NCI-H1436 (cell line): ENCODE measurements around the gene KLC3.
"Not testable (repeated sequence)": the region's sequence is repeated elsewhere in the genome, so short reads cannot be mapped to it uniquely, and the experiment has no call there.

Source experiments
- DNase-seq: peaks from one replicate; lab custom pipeline; 2025; lab: John Stamatoyannopoulos, UW

The KLC3 gene

DNA sequence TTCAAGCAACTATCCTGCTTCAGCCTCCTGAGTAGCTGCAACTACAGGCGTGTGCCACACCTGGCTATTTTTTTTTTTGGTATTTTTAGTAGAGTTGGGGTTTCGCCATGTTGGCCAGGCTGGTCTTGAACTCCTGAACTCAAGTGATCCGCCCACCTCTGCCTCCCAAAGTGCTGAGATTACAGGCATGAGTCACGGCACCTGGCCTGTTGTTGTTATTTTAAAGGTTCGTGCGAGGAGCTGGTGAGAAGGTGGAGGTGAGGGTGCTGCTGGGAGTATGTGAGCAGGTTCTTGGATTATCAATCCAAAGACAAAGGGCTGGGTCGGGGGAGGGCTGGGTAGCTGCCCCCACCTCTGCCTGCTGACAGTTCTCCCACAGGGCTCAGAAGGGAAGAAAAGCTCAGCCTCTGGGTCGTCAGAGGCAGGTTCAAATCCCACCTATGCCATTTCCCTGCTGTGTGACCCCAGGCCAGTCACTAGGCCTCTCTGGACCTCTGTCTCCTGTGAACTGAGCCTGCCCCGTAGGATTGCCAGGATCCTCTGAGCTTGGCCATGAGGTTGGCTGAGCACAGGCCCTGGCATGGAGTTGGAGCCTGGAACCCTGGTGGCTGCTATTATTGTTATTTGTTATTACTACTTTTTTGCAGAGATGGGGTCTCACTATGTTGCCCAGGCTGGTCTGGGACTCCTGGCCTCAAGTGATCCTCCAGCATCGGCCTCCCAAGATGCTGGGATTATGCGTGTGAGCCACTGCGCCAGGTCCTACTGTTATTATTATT is 19.4 kb upstream of the KLC3 start:
- no peak for DNase-seq

- no peak for DNase-seq
Measured at GRCh38 chr19:45321848-45322247, 18.7 kb upstream of the KLC3 start.

GRCh38 chr19:45322311-45322710 is 18.2 kb upstream of the KLC3 start:
- DNase-seq = peak; percentile 37

GRCh38 chr19:45322744-45323281 is 17.7 kb upstream of the KLC3 start, which contains the start of gene CKM:
TSS of gene CKM (minus strand) at chr19:45322875. CDS start at chr19:45319713, 3,162 bp downstream.
- no peak for DNase-seq

DNA sequence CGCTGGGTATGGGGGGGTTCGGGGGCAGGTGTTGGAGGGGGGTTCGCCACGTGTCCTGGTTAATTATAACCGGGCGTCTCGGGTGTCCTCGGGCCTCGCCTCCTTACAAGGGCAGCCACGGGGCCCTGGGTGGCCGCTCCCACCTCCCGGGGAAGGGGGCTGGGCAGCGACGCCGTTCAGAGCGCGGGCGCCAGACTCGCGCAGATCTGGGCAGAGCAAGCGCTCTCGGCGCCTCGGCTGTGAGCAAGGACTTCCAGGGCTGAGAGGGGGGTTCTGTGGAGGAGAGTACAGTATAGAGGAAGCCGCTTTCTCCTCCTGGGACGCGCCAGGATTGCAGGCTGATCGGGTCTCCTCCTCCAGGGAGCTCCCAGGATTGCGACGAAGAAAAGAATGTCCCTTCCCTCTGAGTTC is 16.9 kb upstream of the KLC3 start:
- DNase-seq = peak; percentile 33

DNA sequence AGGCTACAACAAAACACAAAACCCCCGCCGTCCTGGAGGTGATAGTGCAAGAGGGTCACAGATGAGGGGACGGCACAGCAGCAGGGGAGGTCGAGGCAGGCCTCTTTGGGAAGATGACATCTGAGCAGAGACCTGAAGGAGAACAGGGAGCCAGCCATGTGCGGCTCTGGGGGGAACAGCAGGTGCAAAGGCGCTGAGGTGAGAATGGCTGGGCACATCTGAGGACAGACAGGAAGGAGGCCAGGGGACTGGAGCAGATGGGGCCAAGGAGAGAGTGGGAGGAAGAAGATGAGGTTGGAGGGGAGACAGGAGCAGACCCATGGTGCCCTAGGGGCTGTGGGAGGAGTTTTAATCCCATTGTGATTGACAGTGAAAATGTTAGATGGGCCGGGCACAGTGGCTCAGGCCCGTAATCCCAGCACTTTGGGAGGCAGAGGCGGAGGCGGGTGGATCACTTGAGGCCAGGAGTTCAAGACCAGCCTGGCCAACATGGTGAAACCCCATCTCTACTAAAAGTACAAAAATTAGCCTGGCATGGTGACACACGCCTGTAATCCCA is 16.1 kb upstream of the KLC3 start:
- DNase-seq = no peak

GRCh38 chr19:45327404-45328143 is 13.0 kb upstream of the KLC3 start:
- no peak for DNase-seq

DNA sequence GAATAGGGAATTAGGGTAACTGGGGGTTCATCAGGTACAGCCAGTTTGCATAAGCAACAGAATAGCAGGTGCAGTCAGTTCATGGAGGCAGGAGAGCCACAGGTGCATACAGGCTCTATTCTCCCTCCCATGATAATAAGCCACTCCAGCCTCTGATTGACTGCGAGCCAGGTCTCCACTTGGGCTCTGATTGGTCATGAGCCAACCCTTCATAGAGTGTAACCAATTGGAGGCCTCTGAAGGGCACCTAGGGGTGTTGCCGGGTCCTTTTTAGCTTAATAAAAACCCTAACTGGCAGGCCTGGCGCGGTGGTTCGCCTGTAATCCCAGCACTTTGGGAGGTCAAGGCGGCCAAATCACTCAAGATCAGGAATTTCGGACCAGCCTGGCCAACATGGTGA is 9.1 kb upstream of the KLC3 start:
- peak; percentile 72 for DNase-seq

GRCh38 chr19:45333609-45334303 is 6.8 kb upstream of the KLC3 start:
- DNase-seq = no peak

- not testable (repeated sequence) for DNase-seq
Measured at GRCh38 chr19:45334881-45335280, 5.7 kb upstream of the KLC3 start.

- DNase-seq = no peak
Measured at GRCh38 chr19:45336696-45337251, 3.8 kb upstream of the KLC3 start.

DNA sequence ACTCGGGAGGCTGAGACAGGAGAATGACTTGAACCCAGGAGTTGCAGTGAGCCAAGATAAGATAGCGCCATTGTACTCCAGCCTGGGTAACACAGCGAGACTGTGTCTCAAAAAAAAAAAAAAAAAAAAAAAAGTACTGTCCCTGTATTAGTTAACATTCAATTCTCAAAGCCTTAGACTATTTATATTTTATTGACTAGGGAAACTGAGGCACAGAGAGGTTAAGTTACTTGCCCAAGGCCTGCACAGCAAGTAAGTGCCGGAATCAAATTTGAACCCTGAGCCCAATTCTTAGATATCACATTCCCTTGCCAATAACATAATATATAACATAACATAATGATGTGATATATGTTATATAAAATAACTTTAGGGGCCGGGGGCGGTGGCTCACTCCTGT is 921 bp upstream of the KLC3 start:
- no peak for DNase-seq

DNA sequence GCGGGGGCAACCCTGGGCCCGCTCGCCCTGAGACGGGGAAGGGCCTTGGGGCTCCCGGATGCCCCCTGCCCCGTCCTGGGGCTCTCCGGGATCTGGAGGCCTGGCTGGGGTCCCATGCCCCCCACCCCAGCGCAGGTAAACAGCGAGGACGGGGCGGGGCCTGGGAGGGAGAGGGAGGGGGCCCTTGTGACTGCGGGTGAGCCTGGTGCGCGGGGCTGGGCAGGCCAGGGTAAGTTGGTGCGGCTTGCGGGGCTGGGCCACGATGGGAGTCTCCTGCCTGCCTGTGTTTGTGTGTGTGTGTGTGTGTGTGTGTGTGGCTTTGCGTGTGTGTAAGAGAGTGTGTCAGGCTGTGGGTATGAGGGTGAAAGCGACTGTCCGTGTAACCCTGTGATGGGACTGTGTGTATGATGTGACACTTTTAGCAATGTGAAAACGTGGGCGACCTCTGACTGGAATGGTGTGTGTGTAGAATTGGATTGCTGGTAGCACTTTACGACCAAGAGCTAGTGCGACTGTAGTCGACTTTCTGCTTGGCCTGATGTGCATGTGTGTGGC is 426 bp downstream of the KLC3 start:
- DNase-seq = no peak

- no peak for DNase-seq
Measured at GRCh38 chr19:45342911-45343310, 2.4 kb downstream of the KLC3 start.

DNA sequence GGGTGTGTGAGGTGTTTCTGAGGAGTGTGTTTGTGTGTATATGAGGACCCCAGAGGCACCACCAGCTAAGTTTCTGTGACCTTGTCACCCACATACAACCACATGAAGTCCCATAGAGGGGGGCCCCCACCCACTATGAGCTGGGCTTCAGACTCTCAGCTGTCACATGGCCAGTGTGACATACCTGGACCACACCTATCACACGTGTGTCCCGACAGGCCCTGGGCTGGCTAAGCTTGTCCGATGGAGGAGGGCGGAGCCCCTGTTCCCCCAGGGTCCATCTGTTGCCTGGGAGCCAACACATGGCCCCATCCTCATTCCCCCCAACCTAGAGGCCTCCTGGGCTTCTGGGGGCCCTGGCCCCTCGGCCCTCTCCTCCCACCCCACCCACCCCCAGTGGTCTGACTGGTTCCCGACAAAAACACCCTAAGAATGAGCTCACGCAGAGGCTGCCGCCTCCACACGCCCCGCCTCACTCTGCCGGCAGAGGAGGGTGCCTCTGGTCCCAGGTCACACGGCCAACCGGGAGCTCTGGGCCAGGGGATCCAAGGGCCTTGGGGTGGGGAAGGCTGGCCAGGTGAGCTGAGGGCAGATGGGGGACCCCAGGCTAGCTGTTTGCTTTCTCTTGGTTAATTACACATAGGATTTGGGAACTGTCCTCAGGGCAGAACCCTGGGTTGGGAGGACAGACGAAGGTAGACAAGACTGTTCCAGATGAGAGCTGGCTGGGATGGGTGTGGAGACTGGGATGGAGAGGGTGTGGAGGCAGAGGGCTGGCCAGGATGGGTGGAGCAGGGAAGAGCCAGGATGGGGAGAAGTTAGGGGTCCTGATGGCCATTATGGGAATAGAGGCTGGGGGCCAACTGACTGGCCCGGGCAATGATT is 4.3 kb downstream of the KLC3 start:
- no peak for DNase-seq

DNA sequence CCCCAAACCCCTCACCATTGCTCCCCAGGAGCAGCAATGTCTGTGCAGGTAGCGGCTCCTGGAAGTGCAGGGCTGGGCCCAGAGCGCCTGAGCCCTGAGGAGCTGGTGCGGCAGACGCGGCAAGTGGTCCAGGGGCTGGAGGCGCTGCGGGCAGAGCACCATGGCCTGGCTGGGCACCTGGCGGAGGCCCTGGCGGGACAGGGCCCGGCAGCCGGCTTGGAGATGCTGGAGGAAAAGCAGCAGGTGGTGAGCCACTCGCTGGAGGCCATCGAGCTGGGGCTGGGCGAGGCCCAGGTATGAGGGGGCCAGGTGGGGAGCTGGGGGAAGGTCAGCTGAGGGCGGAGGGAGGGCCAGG is 4.9 kb downstream of the KLC3 start:
- DNase-seq = no peak

DNA sequence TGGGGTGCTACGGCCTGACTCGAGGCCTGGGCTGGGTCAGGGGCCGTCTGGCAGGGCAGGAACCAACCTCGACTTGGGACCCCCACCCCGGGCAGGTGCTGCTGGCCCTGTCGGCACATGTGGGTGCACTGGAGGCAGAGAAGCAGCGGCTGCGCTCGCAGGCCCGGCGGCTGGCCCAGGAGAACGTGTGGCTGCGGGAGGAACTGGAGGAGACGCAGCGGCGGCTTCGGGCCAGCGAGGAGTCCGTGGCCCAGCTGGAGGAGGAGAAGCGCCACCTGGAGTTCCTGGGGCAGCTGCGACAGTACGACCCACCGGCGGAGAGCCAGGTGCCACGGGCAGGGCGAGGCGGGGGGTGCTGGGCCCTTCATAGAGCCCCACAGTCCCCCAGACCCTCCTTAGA is 5.9 kb downstream of the KLC3 start:
- no peak for DNase-seq

DNA sequence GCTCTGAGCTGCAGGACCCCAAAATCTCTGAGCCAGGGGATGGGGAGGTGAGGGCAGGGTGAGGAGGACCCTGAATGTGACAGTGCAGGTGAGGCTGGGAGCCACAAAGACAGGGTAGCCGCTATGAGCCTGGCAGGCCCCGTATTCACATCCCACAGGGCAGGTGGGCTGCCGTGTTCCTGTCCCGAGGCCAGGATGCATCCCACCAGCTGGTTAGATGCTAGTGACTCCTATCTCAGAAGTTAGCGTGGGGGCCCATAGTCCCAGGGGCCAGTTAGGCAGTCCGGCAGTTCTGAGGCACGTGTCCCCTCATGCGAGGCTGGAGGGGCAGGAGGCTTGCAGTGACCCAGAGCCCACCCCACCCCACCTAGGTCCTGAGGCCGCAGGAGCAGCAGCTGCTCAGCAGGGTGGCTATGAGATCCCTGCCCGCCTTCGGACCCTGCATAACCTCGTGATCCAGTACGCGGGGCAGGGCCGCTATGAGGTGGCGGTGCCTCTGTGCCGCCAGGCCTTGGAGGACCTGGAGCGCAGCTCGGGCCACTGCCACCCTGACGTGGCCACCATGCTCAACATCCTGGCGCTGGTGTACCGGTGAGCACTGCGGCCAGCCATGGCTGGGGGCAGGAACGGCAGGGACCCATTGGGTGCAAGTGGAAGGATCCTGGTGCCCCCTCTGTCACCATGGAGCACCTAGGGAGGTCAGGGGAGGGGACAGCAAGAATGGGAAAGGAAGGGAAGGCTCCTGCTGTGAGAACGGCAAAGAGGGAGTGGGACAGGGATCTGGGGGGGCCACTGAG is 7.2 kb downstream of the KLC3 start:
- DNase-seq = no peak

DNA sequence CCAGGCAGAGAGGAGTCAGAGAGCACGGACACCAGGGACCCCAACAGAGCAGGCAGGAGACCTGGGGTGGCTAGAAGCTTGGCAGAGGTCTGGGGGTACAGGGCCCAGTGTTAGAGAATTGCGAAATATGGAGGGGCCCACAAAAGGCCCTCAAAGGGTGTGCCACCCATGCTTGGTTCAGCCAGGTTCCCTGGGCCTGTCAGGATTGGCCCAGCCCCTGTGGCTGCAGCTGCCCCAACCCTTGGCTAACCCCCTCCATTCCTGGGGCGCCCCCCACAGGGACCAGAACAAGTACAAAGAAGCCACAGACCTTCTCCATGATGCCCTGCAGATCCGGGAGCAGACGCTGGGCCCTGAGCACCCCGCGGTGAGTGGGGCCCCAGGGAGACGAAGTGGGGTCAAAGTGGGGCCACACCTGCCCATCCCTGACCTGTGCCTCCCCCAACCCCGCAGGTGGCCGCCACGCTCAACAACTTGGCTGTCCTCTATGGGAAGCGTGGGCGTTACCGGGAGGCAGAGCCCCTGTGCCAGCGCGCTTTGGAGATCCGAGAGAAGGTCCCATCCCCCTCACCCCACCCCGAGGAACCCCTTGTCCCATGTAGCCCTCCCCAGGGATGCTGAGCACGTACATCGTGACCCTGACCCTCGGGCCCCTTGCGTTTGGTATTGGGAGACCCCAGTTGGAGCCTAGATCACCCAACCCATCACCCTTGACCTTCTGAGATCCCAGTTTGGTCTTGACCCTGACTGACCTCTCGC is 8.0 kb downstream of the KLC3 start:
- DNase-seq = no peak
